ENCODE results near the gene UGT2B17.

Gene UGT2B17

GRCh38 chr4:68576272-68577125 is at the start of gene UGT2B17:
Gene UGT2B17 (minus strand): TSS chr4:68576322. CDS start chr4:68568484, 7,838 bp downstream.
- TF ChIP-seq, protein P1, sequence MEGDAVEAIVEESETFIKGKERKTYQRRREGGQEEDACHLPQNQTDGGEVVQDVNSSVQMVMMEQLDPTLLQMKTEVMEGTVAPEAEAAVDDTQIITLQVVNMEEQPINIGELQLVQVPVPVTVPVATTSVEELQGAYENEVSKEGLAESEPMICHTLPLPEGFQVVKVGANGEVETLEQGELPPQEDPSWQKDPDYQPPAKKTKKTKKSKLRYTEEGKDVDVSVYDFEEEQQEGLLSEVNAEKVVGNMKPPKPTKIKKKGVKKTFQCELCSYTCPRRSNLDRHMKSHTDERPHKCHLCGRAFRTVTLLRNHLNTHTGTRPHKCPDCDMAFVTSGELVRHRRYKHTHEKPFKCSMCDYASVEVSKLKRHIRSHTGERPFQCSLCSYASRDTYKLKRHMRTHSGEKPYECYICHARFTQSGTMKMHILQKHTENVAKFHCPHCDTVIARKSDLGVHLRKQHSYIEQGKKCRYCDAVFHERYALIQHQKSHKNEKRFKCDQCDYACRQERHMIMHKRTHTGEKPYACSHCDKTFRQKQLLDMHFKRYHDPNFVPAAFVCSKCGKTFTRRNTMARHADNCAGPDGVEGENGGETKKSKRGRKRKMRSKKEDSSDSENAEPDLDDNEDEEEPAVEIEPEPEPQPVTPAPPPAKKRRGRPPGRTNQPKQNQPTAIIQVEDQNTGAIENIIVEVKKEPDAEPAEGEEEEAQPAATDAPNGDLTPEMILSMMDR (IDR thresholded peaks at IDR 0.05) = no peak

- TF ChIP-seq, protein P1 (IDR thresholded peaks at IDR 0.05) = no peak
Measured at GRCh38 chr4:68617003-68617698, 41.0 kb upstream of the UGT2B17 start.

GRCh38 chr4:68615699-68616422 is 39.7 kb upstream of the UGT2B17 start:
- TF ChIP-seq, protein P1 (IDR thresholded peaks at IDR 0.05) = no peak

DNA sequence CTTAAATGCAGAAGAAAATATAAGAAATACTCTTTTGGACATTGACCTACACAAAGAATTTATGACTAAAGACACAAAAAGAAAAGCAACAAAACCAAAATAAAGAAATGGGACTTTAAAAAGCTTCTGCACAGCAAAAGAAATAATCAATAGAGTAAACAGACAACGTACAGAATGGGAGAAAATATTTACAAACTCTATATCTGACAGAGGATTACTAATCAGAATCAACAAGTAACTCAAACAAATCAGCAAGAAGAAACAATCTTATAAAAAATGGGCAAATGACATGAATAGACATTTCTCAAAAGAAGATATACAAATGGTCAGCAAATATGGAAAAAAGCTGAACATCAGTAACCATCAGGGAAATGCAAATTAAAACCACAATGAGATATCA is 37.6 kb upstream of the UGT2B17 start:
- TF ChIP-seq, protein P1 (IDR thresholded peaks at IDR 0.05) = no peak

DNA sequence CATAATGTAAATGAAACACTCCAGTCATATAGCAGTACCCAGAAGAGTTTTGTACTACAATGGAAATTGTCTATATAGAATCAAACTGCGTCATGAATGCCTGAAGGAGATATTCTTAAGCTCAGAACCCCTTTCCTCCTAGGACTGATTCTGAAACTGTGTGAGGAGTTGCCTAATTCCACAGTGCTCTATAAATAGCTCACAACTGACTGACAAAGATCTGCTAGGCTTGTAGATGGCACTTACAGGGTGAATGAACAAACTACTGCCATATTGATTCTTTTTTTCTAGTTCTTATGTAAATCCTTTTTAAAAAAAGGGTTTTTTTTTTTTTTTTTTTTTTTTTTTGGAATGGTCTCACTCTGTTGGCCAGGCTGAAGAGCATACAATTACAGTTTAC is 30.1 kb upstream of the UGT2B17 start:
- TF ChIP-seq, protein P1 (IDR thresholded peaks at IDR 0.05) = no peak

DNA sequence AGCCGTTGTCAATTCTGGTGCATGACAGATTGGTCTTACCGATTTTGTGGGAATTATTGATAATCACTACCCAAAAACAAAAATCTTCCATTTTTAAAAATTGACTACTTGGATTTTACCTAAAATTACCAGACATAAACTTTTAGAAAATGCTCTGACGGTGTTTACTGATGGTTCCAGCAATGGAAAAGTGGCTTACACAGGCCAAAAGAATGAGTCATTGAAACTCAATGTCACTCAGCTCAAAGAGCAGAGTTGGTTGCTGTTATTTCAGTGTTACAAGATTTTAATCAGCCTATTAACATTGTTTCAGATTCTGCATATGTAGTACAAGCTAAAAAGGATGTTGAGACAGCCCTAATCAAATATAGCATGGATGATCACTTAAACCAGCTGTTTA is 23.0 kb upstream of the UGT2B17 start:
- TF ChIP-seq, protein P1 (IDR thresholded peaks at IDR 0.05) = no peak

DNA sequence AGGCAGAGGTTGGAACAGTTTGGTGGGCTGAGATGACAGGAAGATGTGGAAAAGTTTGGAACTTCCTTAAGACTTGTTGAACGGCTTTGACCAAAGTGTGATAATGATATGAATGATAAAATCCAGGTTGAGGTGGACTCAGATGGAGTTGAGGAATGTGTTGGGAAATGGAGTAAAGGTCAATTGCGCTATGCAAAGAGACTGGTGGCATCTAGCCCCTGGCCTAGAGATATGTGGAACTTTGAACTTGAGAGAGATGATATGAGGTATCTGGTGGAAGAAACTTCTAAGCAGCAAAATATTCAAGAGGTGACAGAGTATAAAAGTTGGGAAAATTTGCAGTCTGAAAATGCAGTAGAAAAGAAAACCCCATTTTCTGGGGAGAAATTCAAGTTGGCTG is 21.4 kb upstream of the UGT2B17 start:
- TF ChIP-seq, protein P1 (IDR thresholded peaks at IDR 0.05) = no peak
